DMS114 treated with DMSO at 0.1 percent for 48 hours (cell line): ENCODE data around the gene JMJD6.
A peak's percentile ranks its signal among the peaks of the same experiment; 100 is the strongest.
"Not testable (repeated sequence)": the region's sequence is repeated elsewhere in the genome, so short reads cannot be mapped to it uniquely, and the experiment has no call there.

Experiments used
- DNase-seq: peaks from one replicate; lab custom pipeline; 2025; ENCODE audit not compliant: unreplicated experiment; lab: John Stamatoyannopoulos, UW

JMJD6 gene

DNA sequence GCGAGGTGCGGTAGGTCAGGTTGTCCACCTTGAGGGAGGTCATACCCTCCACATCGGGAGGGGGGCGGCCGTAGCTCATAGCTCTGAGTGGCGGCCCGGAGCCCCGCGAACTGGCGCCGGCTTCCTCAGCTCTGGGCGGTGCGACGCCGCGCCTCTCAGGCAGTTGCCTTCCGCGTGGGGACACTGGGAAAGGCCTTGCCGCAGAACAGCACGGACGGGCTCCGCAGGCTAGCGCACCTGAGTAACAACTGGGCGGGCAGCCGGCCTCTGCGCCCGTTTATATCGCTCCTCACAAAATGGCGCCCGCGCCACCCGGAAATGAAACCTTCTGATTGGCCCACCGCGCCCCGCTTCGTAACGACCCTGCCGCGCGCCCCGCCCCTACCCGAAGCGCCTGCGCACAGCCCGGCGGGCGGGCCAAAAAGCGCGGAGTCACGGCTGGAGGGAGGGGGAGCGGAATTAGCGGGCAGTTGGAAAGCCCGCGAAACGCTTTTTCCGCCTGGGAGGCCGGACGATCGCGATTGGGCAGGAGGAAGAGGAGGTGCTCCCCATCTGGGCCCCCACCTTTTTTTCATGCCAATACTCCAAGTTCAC is 10.8 kb upstream of the JMJD6 start, which contains the start of gene SRSF2:
Gene SRSF2, minus strand, starts transcription at position 250 of the 594 bp plus-strand sequence. Its CDS starts 171 bp downstream, at position 79.
- peak; percentile 92 for DNase-seq

DNA sequence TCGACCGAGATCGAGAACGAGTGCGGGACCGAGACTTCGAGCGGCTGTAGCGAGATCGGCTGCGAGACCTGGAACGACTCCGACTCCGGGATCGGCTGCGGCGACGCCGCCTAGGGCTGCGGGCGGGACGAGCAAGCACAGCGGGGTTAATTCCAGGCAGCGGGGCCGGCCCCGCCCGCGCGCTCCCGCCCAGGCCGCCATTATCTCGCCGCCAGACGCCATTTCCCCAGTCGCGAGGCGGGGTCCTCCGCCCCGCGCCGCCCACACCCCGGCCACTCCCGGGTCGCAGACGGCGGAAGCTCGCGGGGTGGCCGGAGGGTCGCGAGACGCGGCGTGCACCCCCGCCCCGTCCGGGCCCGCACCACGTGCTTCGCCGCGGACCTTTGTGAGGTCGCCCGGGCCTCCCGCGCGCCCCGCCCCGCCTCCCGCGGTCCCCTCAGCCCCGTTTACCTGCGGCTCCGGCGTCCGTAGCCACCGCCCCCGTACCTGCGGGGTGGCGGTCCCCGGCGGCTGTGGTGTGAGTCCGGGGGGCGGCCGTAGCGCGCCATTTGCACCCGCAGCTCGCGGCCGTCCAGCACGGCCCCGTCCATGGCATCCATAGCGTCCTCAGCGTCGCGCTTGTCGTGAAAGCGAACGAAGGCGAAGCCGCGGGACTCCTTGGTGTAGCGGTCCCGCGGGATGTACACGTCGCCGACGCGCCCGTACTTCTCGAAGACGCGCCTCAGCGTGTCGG is 10.1 kb upstream of the JMJD6 start:
- DNase-seq: peak; percentile 35

DNA sequence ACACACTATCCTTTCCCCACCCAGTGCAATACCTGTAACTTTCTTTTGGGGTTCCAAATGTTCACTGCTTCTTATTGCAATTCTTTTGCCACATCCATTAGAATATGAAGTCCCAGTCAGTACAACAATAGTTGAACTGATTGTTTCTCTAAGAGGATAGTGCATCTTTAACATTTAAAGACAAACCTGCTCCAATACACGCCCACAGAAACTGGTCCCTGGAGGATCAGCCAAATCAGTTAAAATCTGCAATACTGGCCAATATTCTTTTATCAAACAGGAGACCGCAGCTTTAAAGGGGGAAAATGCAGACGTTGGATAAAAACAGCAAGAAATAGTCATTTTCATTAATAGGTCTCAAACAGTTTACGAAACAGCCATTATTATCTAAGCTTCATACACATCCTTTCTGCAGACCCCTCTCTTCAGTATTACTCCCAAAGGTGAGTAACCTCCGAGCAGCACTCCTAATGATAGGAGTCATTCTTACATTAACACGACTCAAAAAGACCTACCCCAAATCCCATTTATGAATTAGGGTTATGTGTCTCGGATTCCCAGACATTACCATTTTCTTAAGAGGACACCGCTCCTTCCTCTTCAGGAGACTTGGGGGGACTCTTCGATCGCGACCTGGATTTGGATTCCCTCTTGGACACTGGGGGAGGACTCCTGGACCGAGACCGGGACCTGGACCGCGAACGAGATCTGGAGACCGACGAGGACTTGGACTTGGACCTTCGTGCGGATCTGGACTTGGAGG is 9.4 kb upstream of the JMJD6 start:
- no peak for DNase-seq

DNA sequence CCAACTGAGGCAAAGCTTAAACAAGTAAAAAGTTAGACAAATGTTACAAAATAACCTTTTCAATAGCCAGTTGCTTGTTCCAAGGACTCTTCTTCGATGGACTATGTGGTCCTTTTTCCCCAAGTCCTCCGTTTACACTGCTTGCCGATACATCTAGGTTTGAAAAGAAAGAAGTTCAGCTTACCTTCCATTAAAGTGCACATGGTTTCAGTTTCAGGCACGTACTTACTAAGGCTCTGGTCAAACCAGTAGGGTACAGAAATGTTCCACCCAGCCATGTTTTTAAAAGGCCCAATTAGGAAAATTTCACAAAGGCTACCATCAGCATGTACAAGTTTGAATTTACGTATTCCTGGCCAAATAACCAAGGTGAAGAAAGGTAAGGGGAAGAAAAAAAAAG is 8.6 kb upstream of the JMJD6 start:
- DNase-seq: no peak

DNA sequence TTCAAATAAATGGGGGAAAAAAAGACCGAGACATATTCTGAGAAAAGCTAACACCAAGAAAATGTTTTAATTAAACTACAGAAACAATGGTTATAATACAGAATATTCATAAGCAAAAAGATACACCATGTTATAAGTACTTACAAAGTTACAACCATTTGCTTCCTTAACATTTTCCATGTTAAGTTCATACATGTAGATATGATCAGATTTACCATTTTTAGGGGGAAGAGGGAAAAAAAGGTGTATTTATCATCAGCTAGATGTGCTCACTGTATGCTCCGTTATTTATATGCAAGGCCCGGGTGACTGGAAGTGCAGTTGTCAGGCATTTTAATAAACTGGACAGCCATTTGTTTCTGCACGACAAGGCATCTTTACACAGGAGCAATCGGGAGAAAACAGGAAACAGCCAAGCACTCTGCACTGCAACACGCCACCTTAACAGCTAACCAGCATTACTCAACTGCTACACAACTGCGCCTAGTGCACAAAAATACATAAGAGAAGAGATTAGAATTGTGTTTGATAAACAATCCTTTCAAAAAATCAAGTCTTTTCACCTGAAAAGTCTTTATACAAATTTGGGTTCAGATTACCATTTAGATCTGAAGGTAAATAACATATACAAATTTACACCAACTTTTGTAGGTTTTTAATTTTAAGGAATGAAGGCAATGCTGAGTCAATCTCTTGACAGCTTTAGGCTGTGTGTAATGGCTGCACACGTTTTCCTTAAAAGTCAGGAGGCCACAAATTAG is 7.9 kb upstream of the JMJD6 start:
- DNase-seq: no peak

DNA sequence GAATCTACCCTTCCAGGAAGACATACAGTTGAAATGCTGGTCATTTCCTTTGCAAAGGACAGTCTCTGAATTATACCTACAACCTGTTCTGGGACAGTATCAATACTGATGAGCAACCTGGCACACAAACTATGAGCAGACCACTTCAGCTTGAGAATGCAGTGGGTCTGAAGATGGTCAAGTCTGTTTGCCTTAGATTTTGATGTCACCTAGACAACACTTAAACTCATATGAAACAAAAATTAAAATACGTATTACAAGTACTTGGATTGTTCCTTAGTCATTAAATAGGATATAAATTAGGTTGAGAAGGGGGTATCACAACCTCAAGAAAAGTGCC is 7.2 kb upstream of the JMJD6 start:
- no peak for DNase-seq

DNA sequence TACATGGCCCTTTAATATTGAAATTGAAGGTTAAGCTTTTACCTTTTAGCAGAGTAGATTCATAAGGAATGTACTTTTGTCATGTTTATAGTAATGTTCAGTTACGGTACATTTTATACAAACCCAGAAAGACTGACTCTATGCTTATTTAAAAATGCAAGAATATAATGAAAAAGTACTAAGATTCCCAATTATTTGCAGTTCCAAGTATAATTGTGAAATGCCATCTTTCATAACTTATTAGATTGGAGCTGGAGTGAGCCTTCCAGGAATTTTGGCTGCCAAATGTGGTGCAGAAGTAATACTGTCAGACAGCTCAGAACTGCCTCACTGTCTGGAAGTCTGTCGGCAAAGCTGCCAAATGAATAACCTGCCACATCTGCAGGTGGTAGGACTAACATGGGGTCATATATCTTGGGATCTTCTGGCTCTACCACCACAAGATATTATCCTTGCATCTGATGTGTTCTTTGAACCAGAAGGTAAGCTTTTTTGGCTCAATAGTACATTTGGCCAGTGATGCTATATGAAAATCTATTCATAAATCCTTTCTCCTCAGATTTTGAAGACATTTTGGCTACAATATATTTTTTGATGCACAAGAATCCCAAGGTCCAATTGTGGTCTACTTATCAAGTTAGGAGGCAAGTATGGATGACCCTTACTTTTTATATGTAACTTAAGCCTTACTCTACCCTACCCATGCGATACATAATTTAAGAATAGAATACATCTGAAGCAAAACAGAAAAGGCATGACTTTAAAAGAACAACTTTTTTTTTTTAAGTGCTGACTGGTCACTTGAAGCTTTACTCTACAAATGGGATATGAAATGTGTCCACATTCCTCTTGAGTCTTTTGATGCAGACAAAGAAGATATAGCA is 6.6 kb upstream of the JMJD6 start:
- DNase-seq: no peak

DNA sequence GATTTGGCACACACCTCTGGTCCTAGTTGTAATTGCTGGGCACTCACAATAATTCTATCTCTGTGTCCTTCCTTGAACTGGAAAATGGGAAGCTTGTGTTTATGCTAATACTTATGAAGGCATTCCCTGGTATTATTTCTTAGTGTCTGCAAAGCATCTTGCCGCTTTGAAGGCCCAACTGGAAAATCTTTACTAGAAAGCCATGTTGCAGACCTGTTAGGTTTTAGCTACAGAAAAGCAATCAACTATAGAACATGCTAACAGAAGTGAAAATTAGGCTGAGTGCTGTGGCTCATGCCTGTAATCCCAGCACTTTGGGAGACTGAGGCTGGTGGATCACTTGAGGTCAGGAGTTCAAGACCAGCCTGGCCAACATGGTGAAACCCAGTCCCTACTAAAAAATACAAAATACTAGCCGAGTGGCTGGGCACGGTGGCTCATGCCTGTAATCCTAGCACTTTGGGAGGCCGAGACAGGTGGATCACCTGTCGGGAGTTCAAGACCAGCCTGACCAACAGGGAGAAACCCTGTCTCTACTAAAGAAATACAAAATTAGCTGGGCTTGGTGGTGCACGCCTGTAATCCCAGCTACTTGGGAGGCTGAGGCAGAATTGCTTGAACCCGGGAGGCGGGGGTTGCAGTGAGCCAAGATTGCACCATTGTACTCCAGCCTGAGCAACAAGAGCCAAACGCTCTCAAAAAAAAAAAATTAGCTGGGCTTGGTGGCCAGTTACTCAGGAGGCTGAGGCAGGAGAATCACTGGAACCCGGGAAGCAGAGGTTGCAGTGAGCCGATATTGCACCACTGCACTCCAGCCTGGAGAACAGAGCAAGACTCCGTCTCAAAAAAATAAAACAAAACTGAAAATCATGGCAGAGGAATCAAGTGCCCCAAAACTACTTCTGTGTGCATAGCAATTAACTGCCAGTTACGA is 5.7 kb upstream of the JMJD6 start:
- DNase-seq: not testable (repeated sequence)

DNA sequence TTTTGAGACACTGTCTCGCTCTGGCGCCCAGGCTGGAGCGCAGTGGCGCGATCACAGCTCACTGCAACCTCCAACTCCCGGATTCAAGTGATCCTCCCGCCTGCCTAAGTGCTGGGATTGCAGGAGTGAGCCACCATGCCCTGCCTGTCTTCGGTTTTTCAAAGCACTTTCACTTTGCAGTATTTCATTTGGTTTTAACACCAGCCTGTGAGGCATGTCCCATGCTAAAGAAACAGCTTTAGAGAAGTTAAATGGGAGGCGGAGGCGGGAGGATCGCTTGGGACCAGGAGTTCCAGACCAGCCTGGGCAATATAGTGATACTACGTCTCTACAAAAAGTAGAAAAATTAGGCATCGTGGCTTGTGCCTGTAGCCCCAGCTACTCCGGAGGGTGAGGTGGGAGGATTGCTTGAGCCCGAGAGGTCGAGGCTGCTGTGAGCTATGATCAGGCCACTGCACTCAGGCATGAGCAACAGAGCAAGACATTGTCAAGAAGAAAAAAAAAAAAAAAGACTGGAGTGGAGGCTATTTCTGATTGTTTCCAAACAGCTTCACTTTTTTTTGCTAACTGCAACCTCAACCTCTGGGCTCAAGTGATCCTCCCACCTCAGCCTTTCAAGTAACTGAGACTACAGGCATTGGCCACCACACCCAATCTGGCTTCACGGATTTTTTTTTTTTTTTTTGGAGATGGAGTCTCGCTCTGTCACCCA is 1.5 kb upstream of the JMJD6 start:
- DNase-seq: no peak

DNA sequence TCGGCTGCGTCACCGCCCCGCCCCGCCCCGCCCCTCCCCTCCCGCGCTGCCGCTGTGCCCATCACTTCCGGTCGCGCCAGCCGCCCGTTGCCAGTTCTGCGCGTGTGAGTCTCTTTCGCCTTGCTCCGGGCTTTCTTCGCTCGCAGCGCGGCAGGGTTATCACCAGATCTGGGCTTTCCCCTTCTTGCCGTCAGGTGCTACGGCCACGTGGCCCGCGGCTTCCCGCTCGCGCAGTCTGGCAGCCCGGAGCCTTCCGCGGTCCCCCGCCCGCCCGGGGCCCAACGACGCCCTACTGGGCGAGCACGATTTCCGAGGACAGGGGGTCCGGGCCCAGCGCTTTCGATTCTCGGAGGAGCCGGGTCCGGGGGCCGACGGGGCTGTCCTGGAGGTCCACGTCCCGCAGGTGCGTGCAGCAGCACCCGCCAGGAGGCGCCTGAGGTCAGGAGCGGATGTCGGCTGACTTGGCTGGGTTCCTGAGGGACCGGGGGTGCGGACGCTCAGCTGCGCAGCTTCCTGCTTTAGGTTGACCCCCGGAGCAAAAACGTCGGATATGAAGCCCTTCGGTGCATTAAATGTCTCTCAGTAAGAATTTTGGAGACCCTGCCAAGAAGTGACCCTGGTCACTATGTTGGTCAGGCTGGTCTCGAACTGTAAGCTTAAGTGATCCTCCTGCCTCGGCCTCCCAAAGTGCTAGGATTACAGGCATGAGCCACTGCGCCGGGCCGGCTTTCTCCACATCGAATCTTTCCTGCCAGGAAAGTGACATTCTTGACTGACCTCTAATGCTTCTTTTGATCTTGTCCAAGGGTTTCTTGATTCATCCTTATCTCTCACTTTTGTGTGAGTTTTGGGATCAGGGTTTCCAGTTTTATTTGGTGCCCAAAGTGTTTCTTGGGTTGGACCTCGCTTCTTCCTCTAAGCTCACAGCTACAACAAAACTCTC is 641 bp upstream of the JMJD6 start, which contains the start of gene METTL23:
Gene METTL23, plus strand, starts transcription at position 64 of the 943 bp plus-strand sequence. CDS start 2,872 bp downstream, outside the sequence.
- DNase-seq: no peak

DNA sequence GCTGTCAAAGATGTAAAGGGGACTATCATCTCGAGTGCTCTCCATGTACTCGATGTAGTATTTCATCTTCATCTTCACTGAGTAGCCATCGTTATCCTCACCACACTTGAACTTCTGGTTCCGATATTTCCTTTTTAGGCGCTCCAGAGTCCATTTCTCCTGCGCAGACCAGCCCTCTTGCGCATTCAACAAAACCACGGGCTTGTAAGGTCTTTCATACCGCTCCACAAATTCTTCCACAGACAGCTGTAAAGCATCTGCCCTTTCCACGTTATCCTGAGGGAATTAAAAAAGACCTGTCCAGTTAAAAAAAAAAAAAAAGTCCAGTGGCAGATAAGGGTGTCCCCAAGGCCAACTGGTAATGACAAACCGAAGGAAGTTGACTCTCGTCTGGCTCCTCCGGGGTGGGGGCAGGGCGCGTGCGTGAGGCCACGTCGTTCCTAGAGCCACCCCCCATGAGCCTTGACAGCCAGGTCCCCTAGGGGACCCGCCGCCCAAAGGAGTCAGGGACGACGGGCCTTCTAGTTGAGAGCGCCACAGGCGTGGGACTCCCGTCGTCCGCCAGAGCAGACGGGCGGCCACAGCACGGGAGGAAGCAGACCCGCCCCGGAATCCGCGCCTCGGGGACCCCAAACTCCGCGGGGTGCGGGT is 701 bp downstream of the JMJD6 start:
- peak; percentile 35 for DNase-seq

DNA sequence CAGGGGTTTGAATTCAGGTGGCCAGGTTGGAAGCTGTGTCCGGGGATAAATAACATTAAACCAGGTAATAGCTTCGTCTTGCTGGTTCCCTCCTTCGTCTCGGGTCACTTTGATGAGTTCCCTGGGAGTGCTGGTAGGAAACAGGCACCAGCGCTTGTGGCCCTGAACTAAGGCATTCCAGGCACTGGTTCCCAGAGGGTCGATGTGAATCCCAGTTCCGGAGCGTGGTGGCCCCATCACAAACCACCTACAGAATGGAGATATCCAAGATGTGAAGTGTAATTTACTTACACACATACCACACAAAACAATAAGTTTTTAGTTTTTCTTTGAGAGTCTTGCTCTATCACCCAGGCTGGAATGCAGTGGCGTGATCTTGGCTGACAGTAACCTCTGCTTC is 2.6 kb downstream of the JMJD6 start:
- DNase-seq: no peak

DNA sequence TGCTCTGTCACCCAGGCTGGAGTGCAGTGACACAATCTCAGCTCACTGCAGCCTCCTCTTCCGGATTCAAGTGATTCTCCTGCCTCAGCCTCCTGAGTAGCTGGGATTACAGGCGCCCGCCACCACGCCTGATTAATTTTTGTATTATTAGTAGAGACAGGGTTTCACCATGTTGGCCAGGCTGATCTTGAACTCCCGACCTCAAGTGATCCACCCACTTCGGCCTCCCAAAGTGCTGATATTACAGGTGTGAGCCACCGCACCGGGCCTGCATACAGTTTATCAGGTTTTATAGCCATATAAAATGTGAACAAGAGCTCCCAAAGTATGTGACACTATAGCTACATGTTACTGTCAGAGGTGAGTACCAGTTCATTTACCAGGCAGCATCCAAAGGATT is 3.4 kb downstream of the JMJD6 start:
- not testable (repeated sequence) for DNase-seq

DNA sequence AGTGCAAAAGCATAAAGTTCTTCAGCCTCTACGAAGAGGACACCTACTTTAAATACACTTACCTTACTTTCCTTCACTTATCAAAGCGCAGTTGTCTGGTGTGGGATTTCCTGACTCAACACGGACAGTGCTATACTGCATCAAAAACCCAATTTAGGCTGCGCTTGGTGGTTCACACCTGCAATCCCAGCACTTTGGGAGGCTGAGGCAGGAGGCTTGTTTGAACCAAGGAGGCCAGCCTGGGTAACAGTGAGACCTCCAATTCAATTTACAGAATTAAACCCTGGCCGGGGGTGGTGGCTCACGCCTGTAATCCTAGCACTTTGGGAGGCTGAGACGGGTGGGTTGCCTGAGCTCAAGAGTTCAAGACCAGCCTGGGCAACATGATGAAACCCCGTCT is 4.1 kb downstream of the JMJD6 start:
- no peak for DNase-seq

DNA sequence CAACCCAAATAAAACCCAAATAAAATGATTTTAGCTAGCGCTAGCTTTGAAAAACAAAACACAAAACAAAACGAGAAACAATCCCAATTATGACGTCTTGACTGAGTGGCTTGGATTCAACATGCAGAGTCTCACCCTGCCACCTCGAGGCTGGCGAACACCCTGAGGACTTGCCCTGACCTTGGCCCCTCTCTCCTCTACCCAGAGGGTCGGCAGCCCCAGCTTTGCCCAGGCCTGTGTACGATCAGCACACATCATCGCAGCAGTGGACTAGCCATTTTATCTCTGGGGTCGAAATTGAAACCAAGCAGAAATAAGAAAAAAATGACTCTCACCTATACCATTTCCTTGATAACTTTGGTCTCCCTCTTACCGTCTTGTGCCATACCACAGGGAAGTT is 4.9 kb downstream of the JMJD6 start:
- DNase-seq: no peak

DNA sequence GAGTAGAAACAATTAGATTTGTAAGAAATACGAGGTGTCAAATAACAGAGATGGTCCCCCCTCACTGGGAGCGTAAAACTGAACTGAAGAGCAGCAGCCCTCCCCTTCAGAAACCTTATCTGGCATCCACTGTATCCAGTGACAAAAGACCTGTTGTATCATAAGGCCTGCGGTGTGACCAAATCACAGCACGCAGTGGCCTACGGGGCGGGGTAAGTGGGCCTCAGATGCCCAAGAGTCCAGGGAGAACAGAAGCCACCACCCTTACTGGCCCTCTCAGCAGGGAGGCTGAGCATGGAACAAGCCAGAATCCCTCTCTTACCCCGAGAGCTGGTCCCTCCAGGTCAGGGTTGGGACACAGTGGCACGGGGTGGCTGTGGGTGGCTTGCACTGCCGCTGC is 5.5 kb downstream of the JMJD6 start:
- DNase-seq: no peak

DNA sequence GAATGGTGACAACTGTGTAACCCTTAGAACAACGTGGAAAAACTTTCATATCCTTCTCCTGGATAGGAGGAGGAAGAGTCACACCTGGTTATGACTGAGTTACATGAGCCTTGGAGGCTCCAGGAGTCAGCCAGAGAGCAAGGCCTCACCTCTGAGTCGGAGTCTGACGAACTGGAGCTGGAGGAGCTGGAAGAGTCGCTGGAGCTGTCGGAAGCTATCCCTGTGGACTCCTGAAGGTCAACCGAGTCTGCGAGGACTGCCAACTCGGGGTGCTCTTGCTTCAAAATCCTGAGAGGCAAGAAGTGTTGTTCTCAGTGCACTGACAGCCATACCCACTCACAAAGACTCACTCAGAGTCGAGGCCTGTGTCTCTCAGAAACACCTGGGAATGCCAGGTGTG is 6.2 kb downstream of the JMJD6 start:
- DNase-seq: no peak
